Endothelial cell of umbilical vein (primary cell): ENCODE results near the gene MED27.

ENCODE experiments used
- CTCF ChIP-seq, 2 donors: IDR thresholded peaks; 1 replicate in 1 of 2; 2 replicates in 1 of 2; pipeline ENCODE4 v1.5.1; 2011; ENCODE audit warnings: low read length in 2 of 2, mild to moderate bottlenecking in 2 of 2, moderate library complexity in 2 of 2, control low read depth in 1 of 2, inconsistent platforms in 1 of 2, low read depth in 1 of 2; ENCODE audit not compliant: insufficient read depth in 1 of 2; ENCODE audit errors: extremely low read depth in 1 of 2
- EZH2 ChIP-seq: IDR thresholded peaks from 2 replicates; pipeline ENCODE4 v1.6.1; 2012; ENCODE audit warnings: borderline replicate concordance, low read depth, mild to moderate bottlenecking, moderate library complexity, low read length, inconsistent platforms; ENCODE audit not compliant: severe bottlenecking
- FOS ChIP-seq: IDR thresholded peaks from 2 replicates; pipeline ENCODE4 v1.6.1; 2011; ENCODE audit warnings: mild to moderate bottlenecking, low read length, moderate library complexity, borderline replicate concordance; ENCODE audit not compliant: insufficient read depth
- GATA2 ChIP-seq: IDR thresholded peaks from 2 replicates; pipeline ENCODE4 v1.7.0; 2011; ENCODE audit warnings: low read depth, mild to moderate bottlenecking, moderate library complexity, mixed read lengths, low read length; ENCODE audit not compliant: insufficient read length, insufficient read depth
- JUN ChIP-seq: IDR thresholded peaks from 2 replicates; pipeline ENCODE4 v1.6.1; 2011; ENCODE audit warnings: borderline replicate concordance, low read depth; ENCODE audit not compliant: insufficient read length, insufficient read depth
- MAX ChIP-seq: IDR thresholded peaks from 2 replicates; pipeline ENCODE4 v1.6.1; 2011; ENCODE audit not compliant: insufficient read depth, insufficient read length
- MYC ChIP-seq: IDR thresholded peaks from one replicate; pipeline ENCODE4 v1.6.1; 2011; ENCODE audit warnings: mild to moderate bottlenecking, low read depth, low read length
- POLR2A ChIP-seq: IDR thresholded peaks from 2 replicates; pipeline ENCODE4 v1.6.1; 2012; ENCODE audit warnings: low read depth, mild to moderate bottlenecking, control low read depth, low read length
- POLR2AphosphoS5 ChIP-seq: IDR thresholded peaks from 2 replicates; pipeline ENCODE4 v1.6.1; 2012; ENCODE audit warnings: low read depth, mild to moderate bottlenecking, control low read depth, low read length, moderate library complexity; ENCODE audit not compliant: insufficient read depth

- no peak for TF ChIP-seq POLR2A
- TF ChIP-seq CTCF (IDR thresholded peaks at IDR 0.05; ENCODE audit: extremely low read depth in 1 of 2, insufficient read depth in 1 of 2, low read depth in 1 of 2, low read length in 2 of 2), result no peak
- no peak for TF ChIP-seq POLR2AphosphoS5
- TF ChIP-seq JUN, result no peak
- TF ChIP-seq MAX, result no peak
- TF ChIP-seq EZH2, result no peak
- no peak for TF ChIP-seq GATA2
- TF ChIP-seq MYC, result no peak
- no peak for TF ChIP-seq FOS
These were observed 25.6 kb downstream of the MED27 start for GRCh38 chr9:132054024-132054423.
